ENCODE results near the gene AUTS2. TPM values are rescaled to one million over a fixed set of nuclear protein-coding genes. Genes with fewer than 3 reads are reported as not detected.
A peak's percentile ranks its signal among the peaks of the same experiment; 100 is the strongest.

AUTS2 gene
- total and polyA plus RNA-seq, 10 of the 15 experiments (the other 5 are each of a cell fraction or from before 2014, with no cell fraction given) = 6.4 to 55.6 (median 21.6) TPM

DNA sequence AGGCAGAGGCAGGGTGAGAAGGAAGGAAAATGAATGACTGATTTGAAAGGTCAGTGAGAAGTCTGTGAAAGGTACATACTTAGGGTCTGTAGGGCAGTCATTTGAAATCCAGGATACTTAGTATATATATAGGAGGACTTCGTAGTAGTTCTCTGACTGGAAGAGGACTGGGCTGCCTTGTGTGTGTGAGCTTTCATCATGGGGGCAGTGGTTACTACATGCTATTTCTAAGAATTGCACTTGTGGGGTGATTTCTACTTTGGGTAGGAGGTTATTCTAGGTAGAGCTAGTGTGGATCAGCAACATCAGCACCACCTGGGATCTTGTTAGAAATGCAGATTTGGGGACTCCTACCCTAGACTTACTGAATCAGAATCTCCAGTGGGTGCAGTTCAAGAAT lies 104.1 kb downstream of the AUTS2 start (continued):
- TF ChIP-seq, protein P1, sequence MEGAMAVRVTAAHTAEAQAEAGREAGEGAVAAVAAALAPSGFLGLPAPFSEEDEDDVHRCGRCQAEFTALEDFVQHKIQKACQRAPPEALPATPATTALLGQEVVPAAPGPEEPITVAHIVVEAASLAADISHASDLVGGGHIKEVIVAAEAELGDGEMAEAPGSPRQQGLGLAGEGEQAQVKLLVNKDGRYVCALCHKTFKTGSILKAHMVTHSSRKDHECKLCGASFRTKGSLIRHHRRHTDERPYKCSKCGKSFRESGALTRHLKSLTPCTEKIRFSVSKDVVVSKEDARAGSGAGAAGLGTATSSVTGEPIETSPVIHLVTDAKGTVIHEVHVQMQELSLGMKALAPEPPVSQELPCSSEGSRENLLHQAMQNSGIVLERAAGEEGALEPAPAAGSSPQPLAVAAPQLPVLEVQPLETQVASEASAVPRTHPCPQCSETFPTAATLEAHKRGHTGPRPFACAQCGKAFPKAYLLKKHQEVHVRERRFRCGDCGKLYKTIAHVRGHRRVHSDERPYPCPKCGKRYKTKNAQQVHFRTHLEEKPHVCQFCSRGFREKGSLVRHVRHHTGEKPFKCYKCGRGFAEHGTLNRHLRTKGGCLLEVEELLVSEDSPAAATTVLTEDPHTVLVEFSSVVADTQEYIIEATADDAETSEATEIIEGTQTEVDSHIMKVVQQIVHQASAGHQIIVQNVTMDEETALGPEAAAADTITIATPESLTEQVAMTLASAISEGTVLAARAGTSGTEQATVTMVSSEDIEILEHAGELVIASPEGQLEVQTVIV (IDR thresholded peaks at IDR 0.05; ENCODE audit: borderline replicate concordance, partially characterized antibody) = no peak
- TF ChIP-seq ATF7 (IDR thresholded peaks at IDR 0.05; ENCODE audit: low read depth) (no peak), NFXL1 (IDR thresholded peaks at IDR 0.05; ENCODE audit: borderline replicate concordance) (no peak), FOXK2 (IDR thresholded peaks at IDR 0.05) (no peak)

DNA sequence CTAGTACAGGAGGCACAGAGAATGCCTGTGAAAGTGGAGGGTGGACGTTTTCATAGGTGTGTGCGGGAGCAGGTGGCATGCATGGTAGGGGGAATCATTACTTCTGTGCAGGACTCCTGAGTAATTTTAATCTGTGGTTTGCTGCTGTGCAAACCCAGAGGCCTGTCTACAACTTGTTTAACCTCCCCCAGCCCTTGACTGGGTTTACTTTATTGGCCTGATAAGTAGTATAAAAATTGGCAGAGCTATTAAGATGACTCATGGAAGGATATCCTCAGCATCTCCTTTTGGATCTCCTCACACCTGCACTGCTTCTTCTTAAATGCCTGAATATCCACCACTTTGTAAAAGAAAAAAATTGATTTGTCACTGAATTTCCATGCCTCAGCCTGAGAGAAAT lies 104.8 kb downstream of the AUTS2 start:
- CTCF ChIA-PET = no interaction called here
- no peak for TF ChIP-seq PAX5 (IDR thresholded peaks at IDR 0.05; ENCODE audit: borderline replicate concordance, low read depth, low read length)
- peak; percentile 60 for TF ChIP-seq RUNX3 (IDR thresholded peaks at IDR 0.05; ENCODE audit: low read length)
- TF ChIP-seq SIX5 (IDR thresholded peaks at IDR 0.05; ENCODE audit: low read depth, low read length, severe bottlenecking) = no peak
- TF ChIP-seq BRCA1 (IDR thresholded peaks at IDR 0.05; ENCODE audit: low read depth, low read length) = no peak
- TF ChIP-seq ATF2 (IDR thresholded peaks at IDR 0.05; ENCODE audit: low read length) = no peak
- no peak for TF ChIP-seq RAD51 (IDR thresholded peaks at IDR 0.05)
- no peak for TF ChIP-seq MLLT1 (IDR thresholded peaks at IDR 0.05)
- no peak for TF ChIP-seq MYC (IDR thresholded peaks at IDR 0.05; ENCODE audit: insufficient read depth, insufficient read length, insufficient replicate concordance, low read length, severe bottlenecking)
- DNase-seq (ENCODE audit: low read depth, low spot score) (no peak), ATAC-seq (peak; percentile 40), FAIRE-seq (no peak)
- Histone ChIP-seq H3K4me3 (no peak overlapping the region), H3K27ac (ENCODE audit: control insufficient read depth, insufficient read depth) (no peak overlapping the region), H3K36me3 (ENCODE audit: control insufficient read depth in 2 of 2, insufficient read depth in 2 of 2, low read length in 1 of 2) (no peaks in the 10 kb centered on the region), H3K9ac (ENCODE audit: control insufficient read depth, insufficient read depth, low read length) (no peak overlapping the region), H3K79me2 (ENCODE audit: control insufficient read depth, insufficient read depth, low read length) (no peaks in the 10 kb centered on the region; the same call in none of the 2 replicates), H3K4me1 (ENCODE audit: control insufficient read depth, insufficient read depth, low read length) (peaks cover 17% of the 10 kb centered on the region), H4K20me1 (ENCODE audit: control insufficient read depth, insufficient read depth) (no peaks in the 10 kb centered on the region), H3K4me2 (ENCODE audit: control insufficient read depth, insufficient read depth) (no peak overlapping the region; the same call in 1 of the 2 replicates), H2AFZ (ENCODE audit: control insufficient read depth, low read depth, low read length) (no peak overlapping the region), H3K9me3 (replicated peaks; ENCODE audit: control insufficient read depth, insufficient read depth, low read length) (no peaks in the 10 kb centered on the region), H3K27me3 (replicated peaks in 1 of 2; ENCODE audit: control insufficient read depth in 2 of 2, insufficient read depth in 2 of 2, low read length in 1 of 2) (no peaks in the 10 kb centered on the region)
- POLR2A ChIA-PET = interaction anchor here (0.8 to 1.9 kb wide), 4 partner anchors 12 to 37 kb away, joined by 3 to 6 read pairs (median 4); no protein-coding TSS in a partner anchor
- RAD21 ChIA-PET (ENCODE audit: unreplicated experiment) = interaction anchor here (1.2 to 1.5 kb wide), 2 partner anchors 122 to 202 kb away, joined by 3 to 4 read pairs; no protein-coding TSS in a partner anchor
- no TSS peak for BruUV-seq (replicated peaks)
- SMC1A ChIA-PET (ENCODE audit: uncharacterized antibody, unreplicated experiment) = interaction anchor here (0.7 to 7.0 kb wide), 13 partner anchors 11 to 122 kb away, joined by 3 to 62 read pairs (median 4); no protein-coding TSS in a partner anchor
- WGBS (ENCODE audit: insufficient coverage, insufficient replicate concordance, low lambda C conversion rate, missing lambda C conversion rate) = 0% methylated on average over 2 of the region's 2 CpGs
- in situ Hi-C loops (cut with MboI) = no loop called here
- intact Hi-C loops (cut with micrococcal nuclease; ENCODE audit: unreplicated experiment) = no loop called here

Measured in GM12878 (cell line).